Nephron progenitor cell (in vitro differentiated cells): Measurements from ENCODE around the gene ACOT8.
"Not testable (repeated sequence)": the region's sequence is repeated elsewhere in the genome, so short reads cannot be mapped to it uniquely, and the experiment has no call there.

Experiments
- DNase-seq: peaks from one replicate; pipeline ENCODE4 v3.0.0; 2021
- H3K27ac Mint-ChIP-seq: 2 replicates; pipeline ENCODE4 v1.8.0; 2021; ENCODE audit warnings: mild to moderate bottlenecking, moderate library complexity, mixed read lengths
- H3K27me3 Mint-ChIP-seq: 2 replicates; pipeline ENCODE4 v1.8.0; 2021; ENCODE audit warnings: mild to moderate bottlenecking, low read depth, mixed read lengths; ENCODE audit not compliant: poor library complexity
- H3K36me3 Mint-ChIP-seq: 2 replicates; pipeline ENCODE4 v1.8.0; 2021; ENCODE audit warnings: low read depth, mixed read lengths
- H3K4me1 Mint-ChIP-seq: 2 replicates; pipeline ENCODE4 v1.8.0; 2021; ENCODE audit warnings: mixed read lengths
- H3K4me3 Mint-ChIP-seq: 2 replicates; pipeline ENCODE4 v1.8.0; 2021; ENCODE audit warnings: mild to moderate bottlenecking, moderate library complexity, mixed read lengths
- H3K9me3 Mint-ChIP-seq: 2 replicates; pipeline ENCODE4 v1.8.0; 2021; ENCODE audit warnings: mild to moderate bottlenecking, moderate library complexity, mixed read lengths
- CTCF ChIP-seq: fragments of 200-600 bp; sonication (generic); IDR thresholded peaks from 2 replicates; pipeline ENCODE4 v1.5.0; 2021; ENCODE audit warnings: antibody characterized with exemption

The ACOT8 gene

GRCh38 chr20:45835329-45835765 is 21.8 kb downstream of the ACOT8 start:
- H3K27me3 Mint-ChIP-seq = peaks cover 2% of the 10 kb centered on the region
- no peak overlapping the region for H3K27ac Mint-ChIP-seq
- no peak for DNase-seq
- no peaks in the 10 kb centered on the region for H3K9me3 Mint-ChIP-seq
- TF ChIP-seq CTCF = no peak
- peak overlapping the region; percentile 81 for H3K4me3 Mint-ChIP-seq
- peaks cover 9% of the 10 kb centered on the region for H3K36me3 Mint-ChIP-seq
- peaks cover 33% of the 10 kb centered on the region for H3K4me1 Mint-ChIP-seq

GRCh38 chr20:45834797-45835161 is 22.4 kb downstream of the ACOT8 start:
- Mint-ChIP-seq H3K27me3 (peaks cover 4% of the 10 kb centered on the region), H3K27ac (no peak overlapping the region), H3K4me1 (peaks cover 33% of the 10 kb centered on the region), H3K4me3 (peak overlapping the region; percentile 81), H3K36me3 (peaks cover 9% of the 10 kb centered on the region), H3K9me3 (no peaks in the 10 kb centered on the region)
- no peak for TF ChIP-seq CTCF
- DNase-seq = no peak

DNA sequence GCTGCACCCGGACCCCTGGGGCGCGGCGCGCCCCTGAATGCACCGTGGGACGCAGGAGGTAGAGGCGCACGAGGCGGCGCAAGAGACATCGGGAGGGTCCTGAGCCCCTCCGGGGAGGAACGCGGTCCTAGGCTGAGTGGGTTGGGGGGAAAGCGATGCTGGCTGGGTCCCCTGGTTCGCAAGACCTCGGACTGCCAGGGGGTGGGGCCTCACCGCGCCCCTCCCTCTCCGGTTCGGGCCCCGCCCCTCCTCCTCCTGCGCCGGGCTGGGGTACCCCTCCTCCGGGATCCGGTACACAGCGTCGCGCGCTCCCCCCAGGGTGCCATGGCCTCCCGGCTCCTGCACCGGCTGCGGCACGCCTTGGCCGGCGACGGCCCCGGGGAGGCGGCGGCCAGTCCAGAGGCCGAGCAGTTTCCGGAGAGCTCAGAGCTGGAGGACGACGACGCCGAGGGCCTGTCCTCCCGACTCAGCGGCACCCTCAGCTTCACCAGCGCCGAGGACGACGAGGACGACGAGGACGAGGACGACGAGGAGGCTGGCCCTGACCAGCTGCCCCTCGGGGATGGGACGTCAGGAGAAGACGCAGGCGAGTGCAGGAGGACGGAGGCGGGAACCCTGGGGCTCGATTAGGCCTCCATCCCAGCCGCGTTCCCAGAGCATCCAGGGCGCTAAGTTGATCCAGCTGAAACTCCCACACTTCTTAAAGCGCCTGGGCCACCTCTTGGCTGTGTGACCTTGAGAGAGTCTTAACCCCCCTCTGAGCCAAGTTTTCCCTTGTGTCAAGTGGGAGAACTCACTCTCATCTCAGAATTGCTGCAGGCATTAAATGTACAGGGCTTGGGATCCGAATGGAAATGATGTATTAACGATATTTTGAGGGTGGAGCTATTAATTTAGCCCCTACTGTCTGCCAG is 23.1 kb downstream of the ACOT8 start:
- Mint-ChIP-seq H3K4me1 (peaks cover 33% of the 10 kb centered on the region), H3K4me3 (peak overlapping the region; percentile 81), H3K36me3 (peaks cover 9% of the 10 kb centered on the region), H3K27me3 (peaks cover 4% of the 10 kb centered on the region), H3K9me3 (no peaks in the 10 kb centered on the region), H3K27ac (no peak overlapping the region)
- peak; percentile 78 for DNase-seq
- no peak for TF ChIP-seq CTCF

GRCh38 chr20:45833030-45833882 is 23.9 kb downstream of the ACOT8 start, which contains the start of gene SNX21:
Gene SNX21, plus strand, starts transcription at chr20:45833799. Its CDS starts 121 bp downstream, at chr20:45833920.
- peak; percentile 84 for DNase-seq
- Mint-ChIP-seq H3K27ac (peak within 1 kb of the TSS; percentile 53), H3K4me1 (peaks cover 37% of the 10 kb centered on the region), H3K27me3 (peaks cover 8% of the 10 kb centered on the region), H3K4me3 (peak within 1 kb of the TSS; percentile 81), H3K9me3 (no peaks in the 10 kb centered on the region), H3K36me3 (peaks cover 9% of the 10 kb centered on the region)
- no peak for TF ChIP-seq CTCF

GRCh38 chr20:45832619-45833018 is 24.6 kb downstream of the ACOT8 start:
- no peaks in the 10 kb centered on the region for H3K9me3 Mint-ChIP-seq
- H3K27ac Mint-ChIP-seq = peak overlapping the region; percentile 53
- peak overlapping the region; percentile 81 for H3K4me3 Mint-ChIP-seq
- peaks cover 8% of the 10 kb centered on the region for H3K27me3 Mint-ChIP-seq
- no peak for DNase-seq
- TF ChIP-seq CTCF = no peak
- H3K4me1 Mint-ChIP-seq = peaks cover 41% of the 10 kb centered on the region
- H3K36me3 Mint-ChIP-seq = peaks cover 9% of the 10 kb centered on the region

GRCh38 chr20:45829673-45830106 is 27.5 kb downstream of the ACOT8 start:
- H3K9me3 Mint-ChIP-seq, H3K4me3 Mint-ChIP-seq, DNase-seq, H3K27ac Mint-ChIP-seq, H3K36me3 Mint-ChIP-seq: not testable (repeated sequence)
- H3K27me3 Mint-ChIP-seq = peaks cover 13% of the 10 kb centered on the region
- peaks cover 45% of the 10 kb centered on the region for H3K4me1 Mint-ChIP-seq
